GM21390 (cell line): ENCODE measurements around the gene NCKAP5.
"Not testable (repeated sequence)": the region's sequence is repeated elsewhere in the genome, so short reads cannot be mapped to it uniquely, and the experiment has no call there.

ENCODE experiments used
- ATAC-seq: cut with Tn5 transposase; IDR thresholded peaks from one replicate; pipeline ENCODE4 v1.9.1; 2021; ENCODE audit not compliant: unreplicated experiment

The NCKAP5 gene

DNA sequence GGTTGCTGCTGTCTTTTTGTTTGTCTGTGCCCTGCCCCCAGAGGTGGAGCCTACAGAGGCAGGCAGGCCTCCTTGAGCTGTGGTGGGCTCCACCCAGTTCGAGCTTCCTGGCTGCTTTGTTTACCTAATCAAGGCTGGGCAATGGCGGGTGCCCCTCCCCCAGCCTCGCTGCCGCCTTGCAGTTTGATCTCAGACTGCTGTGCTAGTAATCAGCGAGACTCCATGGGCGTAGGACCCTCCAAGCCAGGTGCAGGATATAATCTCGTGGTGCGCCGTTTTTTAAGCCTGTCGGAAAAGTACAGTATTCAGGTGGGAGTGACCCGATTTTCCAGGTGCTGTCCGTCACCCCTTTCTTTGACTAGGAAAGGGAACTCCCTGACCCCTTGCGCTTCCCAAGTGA is 97.8 kb downstream of the NCKAP5 start:
- ATAC-seq = not testable (repeated sequence)

DNA sequence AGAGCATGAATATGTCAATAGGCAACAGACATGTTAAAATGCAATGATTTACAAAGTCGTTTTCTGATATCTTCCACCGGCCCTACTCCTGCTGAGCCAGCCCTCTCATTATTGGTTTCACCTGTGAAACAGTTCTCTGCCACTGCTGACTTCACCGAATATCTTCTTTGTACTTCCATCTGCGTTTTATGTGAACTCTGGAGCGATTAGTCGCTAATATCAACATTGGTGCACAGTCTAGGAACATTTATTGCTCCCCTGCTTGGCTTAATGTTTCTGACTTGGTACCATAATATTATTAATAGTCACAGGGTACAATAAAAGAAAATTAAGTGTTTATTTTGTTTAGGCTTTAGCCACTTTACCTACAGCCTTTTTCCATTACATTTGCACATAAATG is 105.5 kb downstream of the NCKAP5 start:
- ATAC-seq = no peak

DNA sequence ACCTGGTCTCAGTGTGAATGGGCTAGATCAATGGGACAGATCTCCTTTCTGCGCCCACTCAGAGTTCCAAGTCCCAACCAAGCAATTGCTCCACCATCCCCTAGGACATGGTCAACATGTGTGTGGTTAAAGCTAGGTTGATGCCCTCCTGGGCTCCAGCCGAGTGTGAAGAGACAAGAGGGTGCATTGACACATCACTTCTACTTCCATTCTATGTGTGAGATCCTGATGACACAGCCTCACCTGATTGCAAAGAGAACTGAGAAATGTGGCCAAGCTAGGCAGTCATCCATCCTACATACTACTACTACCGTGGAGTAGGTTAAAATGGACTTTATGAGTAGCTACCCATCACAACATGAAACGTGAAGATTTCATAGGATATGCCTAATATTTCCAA is 106.8 kb downstream of the NCKAP5 start:
- ATAC-seq = no peak

- no peak for ATAC-seq
Observed at GRCh38 chr2:133459590-133459989, 108.7 kb downstream of the NCKAP5 start.

- ATAC-seq = no peak
Observed at GRCh38 chr2:133458280-133458679, 110.0 kb downstream of the NCKAP5 start.

- ATAC-seq = no peak
Observed at GRCh38 chr2:133457861-133458260, 110.4 kb downstream of the NCKAP5 start.

GRCh38 chr2:133456971-133457370 is 111.3 kb downstream of the NCKAP5 start:
- ATAC-seq = no peak

- ATAC-seq = no peak
Observed at GRCh38 chr2:133456156-133456555, 112.1 kb downstream of the NCKAP5 start.

DNA sequence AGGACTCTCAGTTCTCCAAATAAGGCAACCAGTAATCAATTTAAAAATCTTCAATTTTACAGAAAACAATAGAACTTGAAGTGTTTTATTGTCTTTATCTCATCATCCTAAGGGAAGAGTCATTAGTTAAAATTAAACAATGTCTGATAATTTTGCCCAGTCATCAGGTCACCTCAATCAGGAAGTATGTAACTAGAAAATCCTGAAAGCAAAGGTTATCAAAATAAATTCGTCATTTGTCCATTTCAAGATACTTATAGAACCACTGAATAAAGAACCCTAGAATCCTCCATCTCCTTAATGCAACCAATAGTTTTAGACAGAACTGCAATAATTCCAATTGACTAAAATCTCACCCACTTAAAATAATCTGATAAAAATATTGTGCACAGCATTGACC is 115.2 kb downstream of the NCKAP5 start:
- ATAC-seq = no peak

- ATAC-seq = no peak
Observed at GRCh38 chr2:133452583-133452982, 115.7 kb downstream of the NCKAP5 start.

GRCh38 chr2:133452146-133452545 is 116.1 kb downstream of the NCKAP5 start:
- ATAC-seq = no peak

GRCh38 chr2:133448195-133448594 is 120.1 kb downstream of the NCKAP5 start:
- ATAC-seq = no peak

GRCh38 chr2:133447303-133447702 is 121.0 kb downstream of the NCKAP5 start:
- no peak for ATAC-seq

DNA sequence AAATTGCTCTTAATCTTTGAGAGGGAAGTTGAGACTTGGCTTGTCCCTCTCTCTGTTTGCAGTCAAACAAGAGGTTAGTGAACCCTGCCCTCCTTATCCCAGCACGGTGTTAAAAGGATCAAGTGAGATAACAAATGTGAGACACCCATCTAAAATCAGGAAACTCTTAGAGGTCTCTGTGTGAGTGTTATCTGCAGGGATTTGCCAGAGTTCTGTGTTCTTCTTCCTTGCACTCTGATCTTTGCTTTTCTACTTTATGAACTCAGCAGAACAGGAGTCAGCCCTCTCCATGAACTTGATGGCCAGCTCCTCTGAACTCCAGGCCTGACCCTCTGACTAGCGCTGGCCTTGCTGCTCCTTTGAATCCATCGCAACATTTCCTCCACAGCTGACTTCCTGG is 123.8 kb downstream of the NCKAP5 start:
- ATAC-seq = no peak

GRCh38 chr2:133442393-133442792 is 125.9 kb downstream of the NCKAP5 start:
- no peak for ATAC-seq

GRCh38 chr2:133439565-133439920 is 128.7 kb downstream of the NCKAP5 start:
- ATAC-seq = no peak

DNA sequence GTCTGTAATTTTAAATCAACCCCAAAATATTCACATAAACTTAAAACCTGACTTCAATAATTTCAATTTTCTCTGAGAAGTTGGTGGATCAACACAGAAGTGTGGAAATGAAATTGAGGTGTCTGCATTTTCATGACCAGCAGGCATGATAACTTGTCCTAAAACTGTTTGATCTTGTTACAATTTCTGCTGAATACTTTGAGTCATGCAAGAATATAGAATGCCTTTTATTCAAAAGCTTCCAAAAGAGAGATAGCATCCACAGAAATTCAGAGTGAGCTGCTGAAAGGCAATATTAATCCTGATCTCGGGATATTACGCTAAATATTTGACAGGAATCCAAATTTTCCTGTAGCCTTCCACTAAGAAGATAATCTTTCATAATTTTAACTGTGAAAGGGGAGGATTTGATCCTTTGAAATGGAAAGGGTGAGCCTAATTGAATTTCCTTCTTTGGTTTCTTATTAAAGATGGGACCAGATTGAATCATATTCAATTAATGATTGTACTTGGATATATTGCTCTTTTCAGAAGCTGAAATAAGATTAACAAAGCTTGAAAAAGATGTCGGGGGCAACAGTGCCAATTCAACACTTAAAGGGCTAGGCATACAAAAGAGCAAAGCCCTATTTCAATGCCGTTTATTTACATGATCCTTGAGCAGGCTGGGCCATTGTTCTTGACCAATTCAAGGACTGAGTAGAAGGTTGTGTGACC is 129.3 kb downstream of the NCKAP5 start:
- no peak for ATAC-seq

GRCh38 chr2:133438026-133438425 is 130.2 kb downstream of the NCKAP5 start:
- ATAC-seq = no peak

GRCh38 chr2:133437492-133437891 is 130.8 kb downstream of the NCKAP5 start:
- no peak for ATAC-seq

- ATAC-seq = no peak
Observed at GRCh38 chr2:133434959-133435668, 133.1 kb downstream of the NCKAP5 start.

DNA sequence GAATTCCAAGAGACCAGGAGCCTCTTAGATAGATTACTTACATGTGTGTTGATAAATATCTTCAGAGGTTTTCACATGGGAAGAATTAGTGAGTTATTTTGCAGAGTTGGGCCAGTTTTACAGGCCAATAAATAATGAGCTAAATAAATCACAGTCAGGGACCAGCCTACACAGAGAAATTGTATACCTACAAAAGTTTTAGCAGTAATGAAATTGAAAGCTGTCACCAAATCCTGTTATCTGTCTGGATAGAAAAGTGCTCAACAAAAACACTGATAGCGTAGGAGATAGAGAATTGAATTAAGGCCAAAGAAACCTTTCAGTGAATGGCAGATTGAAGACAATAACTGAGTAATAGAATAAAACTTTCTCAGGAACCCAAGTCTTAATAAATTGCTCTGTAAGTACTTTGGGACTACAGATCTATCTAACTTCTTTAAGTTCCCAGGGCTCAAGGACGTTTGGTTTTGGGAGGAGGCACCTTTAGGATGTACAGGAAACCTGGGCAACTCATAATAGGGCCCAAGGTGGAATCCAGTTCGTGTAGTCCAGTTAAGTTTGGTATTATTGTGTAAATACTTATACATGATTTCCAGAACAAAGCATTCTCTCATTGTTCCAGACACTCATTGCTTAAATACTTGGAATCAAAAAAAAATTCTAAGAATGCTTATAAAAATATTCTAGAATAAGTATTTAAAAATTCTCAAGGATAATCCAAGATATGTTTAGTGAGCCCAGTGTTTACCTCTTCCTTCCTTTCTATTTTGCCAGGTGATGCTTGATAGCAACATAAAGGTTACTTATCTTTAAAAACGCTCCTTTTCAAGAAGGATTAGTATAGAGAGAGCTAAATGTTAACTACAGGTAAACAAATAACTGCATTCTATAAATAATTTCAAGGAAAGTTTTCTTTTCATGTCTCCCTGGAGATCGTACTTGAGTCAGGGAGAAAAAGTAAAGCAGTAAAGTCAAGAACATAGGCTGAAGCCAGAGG is 134.5 kb downstream of the NCKAP5 start:
- ATAC-seq = no peak

DNA sequence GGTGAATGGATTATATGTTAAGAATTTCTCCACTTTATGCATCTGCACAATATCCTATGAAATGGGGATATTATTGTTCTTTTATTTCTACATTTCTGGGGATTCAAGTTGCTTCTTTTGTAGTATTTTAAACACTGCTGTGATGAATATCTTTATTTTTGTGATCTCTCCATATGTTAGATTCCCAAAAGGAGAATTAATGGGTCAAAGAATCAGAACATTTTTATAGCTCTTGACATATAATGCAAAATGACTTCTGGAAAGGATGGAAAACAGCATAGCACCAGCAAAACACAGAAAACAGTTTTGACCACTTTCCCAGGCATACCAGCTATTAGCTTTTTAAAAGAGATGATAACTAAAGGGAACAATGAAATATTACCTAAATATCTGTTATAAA is 135.5 kb downstream of the NCKAP5 start:
- ATAC-seq = no peak
